Neural progenitor cell (in vitro differentiated cells): ENCODE data around the gene GPN1.

ENCODE experiments used
- CTCF ChIP-seq: fragments of 200-600 bp; sonication (generic); IDR thresholded peaks from 2 replicates; pipeline ENCODE4 v1.5.1; 2017; ENCODE audit warnings: antibody characterized with exemption, mild to moderate bottlenecking
- EZH2 ChIP-seq: fragments of 200-600 bp; sonication (generic); IDR thresholded peaks from 2 replicates; pipeline ENCODE4 v1.6.1; 2017; ENCODE audit warnings: antibody characterized with exemption, mild to moderate bottlenecking, moderate library complexity
- EZH2phosphoT487 ChIP-seq: fragments of 200-600 bp; sonication (generic); IDR thresholded peaks from 2 replicates; pipeline ENCODE4 v1.6.1; 2017; ENCODE audit warnings: antibody characterized with exemption

GRCh38 chr2:27615316-27615715 is 13.5 kb upstream of the GPN1 start:
- TF ChIP-seq EZH2phosphoT487 (no peak), CTCF (no peak), EZH2 (no peak)
